Neural crest cell (in vitro differentiated cells): Measurements from ENCODE around the gene SLX4IP. TPM values are rescaled to one million over a fixed set of nuclear protein-coding genes. Genes with fewer than 3 reads are reported as not detected.

Experiments used
- DNase-seq: peaks from one replicate; pipeline ENCODE4 v3.0.0; 2021; ENCODE audit warnings: low read depth, mixed read lengths, low spot score
- H3K27ac Mint-ChIP-seq: one replicate; pipeline ENCODE4 v1.8.0; 2021; ENCODE audit warnings: mild to moderate bottlenecking, mixed read lengths; ENCODE audit not compliant: unreplicated experiment
- H3K27me3 Mint-ChIP-seq: 2 replicates; pipeline ENCODE4 v1.8.0; 2021; ENCODE audit warnings: low read depth, mild to moderate bottlenecking, mixed read lengths
- H3K36me3 Mint-ChIP-seq: 2 replicates; pipeline ENCODE4 v1.8.0; 2021; ENCODE audit warnings: low read depth, mild to moderate bottlenecking, mixed read lengths
- H3K4me1 Mint-ChIP-seq: 2 replicates; pipeline ENCODE4 v1.8.0; 2021; ENCODE audit warnings: mixed read lengths
- H3K4me3 Mint-ChIP-seq: one replicate; pipeline ENCODE4 v1.8.0; 2021; ENCODE audit warnings: mild to moderate bottlenecking, mixed read lengths
- H3K9me3 Mint-ChIP-seq: 2 replicates; pipeline ENCODE4 v1.8.0; 2021; ENCODE audit warnings: mixed read lengths
- CTCF ChIP-seq: fragments of 200-600 bp; sonication (generic); conservative IDR thresholded peaks from 2 replicates; pipeline ENCODE4 v1.5.0; 2021; ENCODE audit warnings: antibody characterized with exemption, mild to moderate bottlenecking
- total RNA-seq: library from RNA; stranded (reverse); gene quantifications from 2 replicates; pipeline ENCODE4 v1.2.1, GENCODE V29; 2021

SLX4IP gene
- total RNA-seq, 1 donor from 2014 or later = 8.5 TPM

GRCh38 chr20:10398834-10399369 is 36.2 kb upstream of the SLX4IP start:
- no peaks in the 10 kb centered on the region for H3K36me3 Mint-ChIP-seq
- no peak for DNase-seq
- no peaks in the 10 kb centered on the region for H3K4me1 Mint-ChIP-seq
- no peak for TF ChIP-seq CTCF
- H3K9me3 Mint-ChIP-seq = no peaks in the 10 kb centered on the region
- no peak overlapping the region for H3K4me3 Mint-ChIP-seq
- H3K27me3 Mint-ChIP-seq = no peaks in the 10 kb centered on the region
- H3K27ac Mint-ChIP-seq = no peak overlapping the region

- no peak for TF ChIP-seq CTCF
- Mint-ChIP-seq H3K27ac (no peak overlapping the region), H3K9me3 (no peaks in the 10 kb centered on the region), H3K4me1 (no peaks in the 10 kb centered on the region), H3K36me3 (no peaks in the 10 kb centered on the region), H3K27me3 (no peaks in the 10 kb centered on the region), H3K4me3 (no peak overlapping the region)
- DNase-seq = no peak
Measured at GRCh38 chr20:10402938-10403608, 32.0 kb upstream of the SLX4IP start.

- DNase-seq = no peak
- H3K36me3 Mint-ChIP-seq = no peaks in the 10 kb centered on the region
- no peak overlapping the region for H3K27ac Mint-ChIP-seq
- no peak for TF ChIP-seq CTCF
- no peaks in the 10 kb centered on the region for H3K9me3 Mint-ChIP-seq
- no peaks in the 10 kb centered on the region for H3K4me1 Mint-ChIP-seq
- H3K4me3 Mint-ChIP-seq = no peak overlapping the region
- no peaks in the 10 kb centered on the region for H3K27me3 Mint-ChIP-seq
Measured at GRCh38 chr20:10404023-10404628, 31.0 kb upstream of the SLX4IP start.

- no peaks in the 10 kb centered on the region for H3K36me3 Mint-ChIP-seq
- no peaks in the 10 kb centered on the region for H3K9me3 Mint-ChIP-seq
- no peaks in the 10 kb centered on the region for H3K27me3 Mint-ChIP-seq
- no peaks in the 10 kb centered on the region for H3K4me1 Mint-ChIP-seq
- no peak for DNase-seq
- no peak overlapping the region for H3K4me3 Mint-ChIP-seq
- no peak for TF ChIP-seq CTCF
- H3K27ac Mint-ChIP-seq = no peak overlapping the region
Measured at GRCh38 chr20:10404959-10405530, 30.1 kb upstream of the SLX4IP start.

- H3K4me3 Mint-ChIP-seq = no peak overlapping the region
- H3K36me3 Mint-ChIP-seq = no peaks in the 10 kb centered on the region
- no peak for DNase-seq
- no peaks in the 10 kb centered on the region for H3K9me3 Mint-ChIP-seq
- H3K27ac Mint-ChIP-seq = no peak overlapping the region
- no peaks in the 10 kb centered on the region for H3K27me3 Mint-ChIP-seq
- no peaks in the 10 kb centered on the region for H3K4me1 Mint-ChIP-seq
- TF ChIP-seq CTCF = no peak
Measured at GRCh38 chr20:10408108-10408813, 26.8 kb upstream of the SLX4IP start.
